ENCODE results near the gene SERAC1.

Gene SERAC1

GRCh38 chr6:158122048-158122447 lies 46.0 kb downstream of the SERAC1 start:
- no peak for DNase-seq (ENCODE audit: extremely low read depth, low read depth)
- no peak for TF ChIP-seq CTCF (IDR thresholded peaks at IDR 0.05; ENCODE audit: low read depth, low read length, missing control alignments)
- no peak overlapping the region for H3K4me3 ChIP-seq (replicated peaks; ENCODE audit: low read depth, low read length)

GRCh38 chr6:158121335-158121734 lies 46.7 kb downstream of the SERAC1 start:
- no peak for TF ChIP-seq CTCF (IDR thresholded peaks at IDR 0.05; ENCODE audit: low read depth, low read length, missing control alignments)
- H3K4me3 ChIP-seq (replicated peaks; ENCODE audit: low read depth, low read length): no peak overlapping the region
- DNase-seq (ENCODE audit: extremely low read depth, low read depth): no peak

GRCh38 chr6:158118886-158119285 lies 49.2 kb downstream of the SERAC1 start:
- no peak for DNase-seq (ENCODE audit: extremely low read depth, low read depth)
- no peak for TF ChIP-seq CTCF (IDR thresholded peaks at IDR 0.05; ENCODE audit: low read depth, low read length, missing control alignments)
- H3K4me3 ChIP-seq (replicated peaks; ENCODE audit: low read depth, low read length): no peak overlapping the region

- no peak overlapping the region for H3K4me3 ChIP-seq (replicated peaks; ENCODE audit: low read depth, low read length)
- TF ChIP-seq CTCF (IDR thresholded peaks at IDR 0.05; ENCODE audit: low read depth, low read length, missing control alignments): no peak
- DNase-seq (ENCODE audit: extremely low read depth, low read depth): no peak
Measured at GRCh38 chr6:158115508-158115907, 52.6 kb downstream of the SERAC1 start.

GRCh38 chr6:158115102-158115501 lies 53.0 kb downstream of the SERAC1 start:
- DNase-seq (ENCODE audit: extremely low read depth, low read depth): no peak
- H3K4me3 ChIP-seq (replicated peaks; ENCODE audit: low read depth, low read length): no peak overlapping the region
- TF ChIP-seq CTCF (IDR thresholded peaks at IDR 0.05; ENCODE audit: low read depth, low read length, missing control alignments): no peak

- no peak for DNase-seq (ENCODE audit: extremely low read depth, low read depth)
- H3K4me3 ChIP-seq (replicated peaks; ENCODE audit: low read depth, low read length): no peak overlapping the region
- no peak for TF ChIP-seq CTCF (IDR thresholded peaks at IDR 0.05; ENCODE audit: low read depth, low read length, missing control alignments)
Measured at GRCh38 chr6:158113802-158114201, 54.3 kb downstream of the SERAC1 start.

- DNase-seq (ENCODE audit: extremely low read depth, low read depth): no peak
- TF ChIP-seq CTCF (IDR thresholded peaks at IDR 0.05; ENCODE audit: low read depth, low read length, missing control alignments): no peak
- H3K4me3 ChIP-seq (replicated peaks; ENCODE audit: low read depth, low read length): no peak overlapping the region
Measured at GRCh38 chr6:158111987-158112386, 56.1 kb downstream of the SERAC1 start.

All from HFF-Myc (cell line).